Stimulated activated naive CD4-positive, alpha-beta T cell (primary cell): ENCODE data around the gene OR7G2.
"Not testable (repeated sequence)": the region's sequence is repeated elsewhere in the genome, so short reads cannot be mapped to it uniquely, and the experiment has no call there.

Source experiments
- DNase-seq, 6 experiments: peaks; one replicate each; lab custom pipeline; 2025; lab: John Stamatoyannopoulos, UW

The OR7G2 gene

GRCh38 chr19:9073806-9074205 lies 33.5 kb downstream of the OR7G2 start:
- DNase-seq = no peak

DNA sequence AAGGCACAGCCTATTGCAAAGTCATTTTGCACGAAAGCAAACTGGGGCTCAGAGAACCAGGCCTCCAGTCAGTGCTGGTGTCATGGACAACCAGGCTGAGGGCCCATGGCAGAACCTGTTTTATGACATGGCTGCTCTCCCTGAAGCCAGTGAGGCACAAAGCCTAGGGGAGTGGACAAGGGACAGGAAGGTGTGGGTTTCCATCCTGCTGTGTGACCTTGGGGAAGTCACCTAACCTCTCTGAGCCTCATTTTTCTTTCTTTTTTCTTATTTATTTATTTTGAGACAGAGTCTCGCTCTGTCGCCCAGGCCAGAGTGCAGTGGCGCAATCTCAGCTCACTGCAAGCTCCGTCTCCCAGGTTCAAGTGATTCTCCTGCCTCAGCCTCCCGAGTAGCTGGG lies 35.6 kb downstream of the OR7G2 start:
- not testable (repeated sequence) for DNase-seq

- DNase-seq = no peak
Measured at GRCh38 chr19:9070066-9070465, 37.2 kb downstream of the OR7G2 start.

- DNase-seq = no peak
Measured at GRCh38 chr19:9065457-9066014, 41.7 kb downstream of the OR7G2 start.

- no peak for DNase-seq
Measured at GRCh38 chr19:9061879-9062278, 45.4 kb downstream of the OR7G2 start.

GRCh38 chr19:9060564-9061340 lies 46.5 kb downstream of the OR7G2 start:
- DNase-seq = no peak

DNA sequence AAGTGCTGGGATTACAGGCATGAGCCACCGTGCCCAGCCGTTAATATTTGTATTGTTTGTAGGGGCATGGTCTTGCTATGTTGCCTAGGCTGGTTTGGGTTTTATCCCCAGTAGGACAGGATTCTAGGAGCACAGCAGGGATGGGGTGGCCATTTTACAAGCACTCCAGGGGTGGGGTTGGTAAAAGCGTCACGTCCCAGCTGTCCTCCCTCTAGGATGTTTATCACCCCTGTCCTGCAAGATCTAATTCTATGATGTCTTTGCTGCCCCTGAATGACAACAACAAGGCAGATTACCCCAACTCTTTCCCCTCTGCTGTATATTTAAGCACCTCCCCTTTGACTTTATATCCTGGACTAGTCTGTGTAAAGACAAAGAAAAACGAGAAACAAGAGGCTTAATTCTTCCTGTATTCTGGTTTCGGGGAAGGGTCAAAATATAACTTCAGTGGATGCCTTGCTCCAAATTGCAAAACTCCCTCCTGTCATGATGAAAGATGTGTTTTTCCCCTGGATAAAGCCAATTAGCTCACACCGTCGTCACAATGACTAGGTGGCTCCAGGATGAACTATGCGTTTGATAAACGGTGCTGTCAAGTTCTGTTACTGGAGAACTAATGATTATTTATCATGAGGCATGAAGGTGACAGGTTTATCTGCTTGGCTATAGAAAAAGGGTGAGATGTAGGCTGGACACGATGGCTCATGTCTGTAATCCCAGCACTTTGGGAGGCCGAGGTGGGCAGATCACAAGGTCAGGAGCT lies 48.2 kb downstream of the OR7G2 start:
- no peak for DNase-seq

DNA sequence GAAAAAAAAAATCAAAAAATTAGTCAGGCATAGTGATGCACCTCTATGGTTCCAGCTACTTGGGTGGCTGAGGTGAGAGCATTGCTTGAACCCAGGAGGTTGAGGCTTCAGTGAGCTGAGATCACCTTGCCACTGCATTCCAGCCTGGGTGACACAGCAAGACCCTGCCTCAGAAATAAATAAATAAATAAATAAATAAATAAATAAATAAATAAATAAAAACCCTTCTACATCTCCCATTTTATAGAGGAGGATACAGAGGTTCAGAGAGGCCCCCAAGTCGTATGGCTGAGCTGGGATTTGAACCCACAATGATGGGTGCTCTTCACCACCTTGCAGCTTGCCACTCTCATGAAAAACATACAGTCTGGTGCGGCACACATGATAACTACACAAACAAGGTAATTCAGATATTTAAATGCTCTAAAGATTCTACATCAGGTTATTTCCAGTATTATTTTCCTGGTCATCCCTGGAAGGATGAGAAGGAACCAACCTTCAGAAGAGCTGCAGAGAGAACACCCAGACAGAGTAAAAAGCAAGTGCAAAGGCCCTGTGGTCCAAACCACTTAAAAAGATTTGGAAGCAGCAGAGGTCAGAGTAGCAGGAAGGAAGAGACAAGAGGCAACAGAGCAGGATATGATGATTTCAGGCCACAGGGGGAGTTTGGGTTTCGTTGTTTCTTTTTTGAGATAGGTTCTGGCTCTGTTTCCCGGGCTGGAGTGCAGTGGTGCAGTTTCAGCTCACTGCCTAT lies 49.6 kb downstream of the OR7G2 start:
- no peak for DNase-seq

DNA sequence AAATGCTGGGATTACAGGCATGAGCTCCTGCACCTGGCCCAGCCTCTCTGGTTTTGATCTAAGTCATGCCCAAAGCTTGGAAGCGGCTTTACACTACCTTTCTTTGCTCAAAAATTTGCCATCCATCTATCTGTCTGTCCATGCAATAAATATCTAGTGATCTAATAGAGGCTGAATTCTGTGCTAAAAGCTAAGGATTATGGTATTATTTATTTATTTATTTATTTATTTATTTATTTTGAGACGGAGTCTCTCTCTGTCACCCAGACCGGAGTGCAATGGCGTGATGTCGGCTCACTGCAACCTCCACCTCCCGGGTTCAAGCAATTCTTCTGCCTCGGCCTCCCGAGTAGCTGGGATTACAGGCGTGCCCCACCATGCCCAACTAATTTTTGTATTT lies 51.1 kb downstream of the OR7G2 start:
- DNase-seq = not testable (repeated sequence)

- DNase-seq = no peak
Measured at GRCh38 chr19:9054765-9055164, 52.5 kb downstream of the OR7G2 start.

GRCh38 chr19:9054207-9054606 lies 53.1 kb downstream of the OR7G2 start:
- no peak for DNase-seq

GRCh38 chr19:9053674-9054073 lies 53.6 kb downstream of the OR7G2 start:
- DNase-seq = not testable (repeated sequence)

- no peak for DNase-seq
Measured at GRCh38 chr19:9052894-9053293, 54.4 kb downstream of the OR7G2 start.
